GM19468 (cell line): ENCODE results near the gene EPS8L1.

Experiments
- ATAC-seq: cut with Tn5 transposase; IDR thresholded peaks from one replicate; pipeline ENCODE4 v1.9.1; 2021; ENCODE audit warnings: mild to moderate bottlenecking, moderate library complexity, moderate number of reproducible peaks; ENCODE audit not compliant: unreplicated experiment; ENCODE audit errors: extremely low read depth

EPS8L1 gene

DNA sequence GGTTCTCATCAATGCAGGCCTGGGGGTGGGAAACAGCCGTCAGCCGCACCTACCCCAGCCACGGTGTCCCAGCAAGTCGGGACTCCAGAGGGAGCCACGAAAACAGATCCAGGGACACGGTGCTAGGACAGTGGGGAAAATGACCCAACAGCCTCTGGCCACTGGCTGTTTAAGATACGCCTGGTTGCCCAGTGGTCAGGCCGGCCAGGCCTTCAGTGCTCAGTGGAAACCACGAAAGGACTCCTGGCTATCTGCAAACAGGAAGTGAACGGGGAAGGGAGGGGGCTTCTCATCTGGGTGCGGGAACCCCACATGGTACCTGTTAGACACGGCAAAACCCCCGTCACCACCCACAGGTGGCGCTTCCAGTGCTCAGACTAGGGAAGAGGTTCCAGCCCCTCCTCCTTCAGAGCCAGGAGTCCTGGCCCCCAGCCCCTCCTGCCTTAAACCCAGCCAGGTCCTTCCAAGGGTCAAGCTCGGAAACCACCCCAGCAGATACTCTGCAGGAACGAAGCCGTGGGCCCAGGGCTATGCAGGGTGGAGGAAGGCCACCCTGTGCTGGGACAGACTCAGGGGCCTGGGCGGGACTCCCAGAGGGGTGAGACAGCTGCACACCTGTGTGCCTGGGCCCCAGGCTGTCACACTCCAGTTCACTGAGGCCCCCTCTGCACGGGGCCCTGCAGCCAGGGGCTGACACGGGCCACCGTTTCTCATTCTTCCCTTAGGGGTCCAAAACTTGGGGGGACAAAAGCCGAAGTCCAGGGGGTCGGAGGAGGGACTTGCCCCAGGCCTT is 37.3 kb downstream of the EPS8L1 start:
- no peak for ATAC-seq

DNA sequence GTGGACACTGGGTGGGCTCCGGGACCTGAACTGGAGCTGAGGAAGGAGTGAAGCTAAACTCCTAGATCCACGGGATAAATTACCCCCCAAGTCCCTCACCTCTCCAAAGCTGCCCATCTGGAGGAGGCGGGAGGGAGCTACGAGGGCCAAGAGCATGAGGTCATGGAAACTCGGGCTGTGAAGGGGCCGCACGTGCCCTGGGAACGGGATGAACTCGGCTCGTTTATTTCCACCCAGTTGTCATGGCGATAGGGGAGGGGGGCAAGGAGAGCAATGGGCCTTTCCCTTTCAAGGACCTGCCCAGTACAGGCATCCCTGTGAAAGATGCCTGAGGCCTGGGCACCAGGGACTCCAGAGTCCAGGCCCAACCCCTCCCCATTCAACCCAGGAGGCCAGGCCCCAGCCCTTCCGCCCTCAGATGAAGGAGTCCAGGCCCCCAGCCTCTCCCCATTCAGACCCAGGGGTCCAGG is 37.9 kb downstream of the EPS8L1 start:
- no peak for ATAC-seq

GRCh38 chr19:55114566-55115145 is 39.0 kb downstream of the EPS8L1 start:
- ATAC-seq, result no peak

DNA sequence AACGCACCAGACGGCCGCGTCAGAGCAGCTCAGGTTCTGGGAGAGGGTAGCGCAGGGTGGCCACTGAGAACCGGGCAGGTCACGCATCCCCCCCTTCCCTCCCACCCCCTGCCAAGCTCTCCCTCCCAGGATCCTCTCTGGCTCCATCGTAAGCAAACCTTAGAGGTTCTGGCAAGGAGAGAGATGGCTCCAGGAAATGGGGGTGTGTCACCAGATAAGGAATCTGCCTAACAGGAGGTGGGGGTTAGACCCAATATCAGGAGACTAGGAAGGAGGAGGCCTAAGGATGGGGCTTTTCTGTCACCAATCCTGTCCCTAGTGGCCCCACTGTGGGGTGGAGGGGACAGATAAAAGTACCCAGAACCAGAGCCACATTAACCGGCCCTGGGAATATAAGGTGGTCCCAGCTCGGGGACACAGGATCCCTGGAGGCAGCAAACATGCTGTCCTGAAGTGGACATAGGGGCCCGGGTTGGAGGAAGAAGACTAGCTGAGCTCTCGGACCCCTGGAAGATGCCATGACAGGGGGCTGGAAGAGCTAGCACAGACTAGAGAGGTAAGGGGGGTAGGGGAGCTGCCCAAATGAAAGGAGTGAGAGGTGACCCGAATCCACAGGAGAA is 39.9 kb downstream of the EPS8L1 start:
- ATAC-seq, result no peak

DNA sequence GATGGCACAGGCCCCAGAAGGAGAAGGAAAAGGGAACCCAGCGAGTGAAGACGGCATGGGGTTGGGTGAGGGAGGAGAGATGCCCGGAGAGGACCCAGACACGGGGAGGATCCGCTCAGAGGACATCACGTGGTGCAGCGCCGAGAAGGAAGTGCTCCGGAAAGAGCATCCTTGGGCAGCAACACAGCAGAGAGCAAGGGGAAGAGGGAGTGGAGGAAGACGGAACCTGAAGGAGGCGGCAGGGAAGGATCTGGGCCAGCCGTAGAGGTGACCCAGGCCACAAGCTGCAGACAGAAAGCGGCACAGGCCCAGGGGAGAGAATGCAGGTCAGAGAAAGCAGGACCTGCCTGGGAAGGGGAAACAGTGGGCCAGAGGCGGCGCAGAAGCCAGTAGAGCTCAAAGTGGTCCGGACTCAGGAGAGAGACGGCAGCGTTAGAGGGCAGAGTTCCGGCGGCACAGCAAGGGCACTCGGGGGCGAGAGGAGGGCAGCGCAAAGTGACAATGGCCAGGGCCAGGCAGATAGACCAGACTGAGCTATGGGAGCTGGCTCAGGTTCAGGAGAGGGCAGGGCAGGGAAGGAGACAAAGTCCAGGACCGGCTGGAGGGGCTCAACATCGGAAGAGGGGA is 40.7 kb downstream of the EPS8L1 start:
- ATAC-seq, result no peak

DNA sequence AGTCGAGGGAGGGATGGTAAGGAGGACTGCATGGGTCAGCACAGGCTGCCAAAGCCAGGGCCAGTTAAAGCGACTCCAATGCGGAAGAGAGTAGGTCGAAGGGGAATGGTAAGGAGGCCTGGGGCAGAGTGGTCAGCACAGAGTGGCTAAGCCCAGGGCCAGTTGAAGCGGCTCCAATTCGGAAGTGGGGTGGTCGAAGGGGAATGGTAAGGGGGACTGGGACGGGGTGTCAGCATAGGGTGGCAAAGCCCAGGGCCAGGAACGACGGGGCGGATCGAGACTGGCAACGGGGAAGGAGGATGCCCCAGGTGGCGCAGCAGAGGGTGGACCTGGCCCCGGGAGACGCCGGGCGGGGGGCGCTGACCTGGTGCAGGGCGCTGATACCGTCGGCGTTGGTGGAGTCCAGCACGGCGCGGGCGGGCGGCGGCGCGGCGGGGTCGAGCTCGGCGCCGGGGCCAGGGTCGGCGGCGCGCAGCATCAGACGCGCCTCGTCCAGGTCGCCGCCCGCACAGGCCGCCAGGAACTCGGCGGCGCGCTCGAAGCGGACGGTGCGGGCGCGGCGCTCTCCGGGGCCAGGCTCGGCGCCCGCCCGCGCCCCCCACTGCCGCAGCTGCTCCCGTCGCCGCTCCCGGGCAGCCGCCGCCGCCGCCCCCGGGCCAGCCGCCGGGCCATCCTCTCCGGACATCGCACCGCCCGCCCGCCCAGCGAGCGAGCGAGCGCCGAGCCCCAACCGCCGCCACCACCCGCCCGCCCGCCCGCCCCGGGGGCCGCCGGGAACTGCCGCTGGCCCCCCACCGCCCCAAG is 41.4 kb downstream of the EPS8L1 start, which contains the start of gene PPP1R12C:
PPP1R12C (minus strand) TSS at position 779 of the 804 bp plus-strand sequence; CDS start at position 685, 94 bp downstream.
- no peak for ATAC-seq

DNA sequence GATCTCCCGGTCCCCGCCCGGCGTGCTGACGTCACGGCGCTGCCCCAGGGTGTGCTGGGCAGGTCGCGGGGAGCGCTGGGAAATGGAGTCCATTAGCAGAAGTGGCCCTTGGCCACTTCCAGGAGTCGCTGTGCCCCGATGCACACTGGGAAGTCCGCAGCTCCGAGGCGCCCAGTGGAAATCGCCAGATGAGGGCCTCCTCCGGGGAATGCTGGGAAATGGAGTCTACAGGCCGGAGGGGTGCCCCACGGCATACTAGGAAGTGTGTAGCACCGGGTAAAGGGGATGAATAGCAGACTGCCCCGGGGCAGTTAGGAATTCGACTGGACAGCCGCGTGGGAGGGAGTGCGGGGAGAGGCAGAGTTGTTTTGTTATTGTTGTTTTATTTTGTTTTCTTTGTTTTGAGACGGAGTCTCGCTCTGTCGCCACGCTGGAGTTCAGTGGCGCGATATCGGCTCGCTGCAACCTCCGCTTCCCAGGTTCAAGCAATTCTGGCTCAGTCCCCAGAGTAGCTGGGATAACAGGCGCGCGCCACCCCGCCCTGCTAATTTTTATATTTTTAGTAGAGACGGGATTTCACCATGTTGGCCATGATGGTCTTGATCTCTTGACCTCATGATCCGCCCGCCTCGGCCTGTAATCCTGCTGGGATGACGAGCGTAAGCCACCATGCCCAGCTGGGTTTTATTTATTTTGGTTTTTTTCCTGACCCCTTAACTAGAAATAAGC is 42.2 kb downstream of the EPS8L1 start:
- peak; percentile 54 for ATAC-seq

GRCh38 chr19:55118401-55118991 is 42.8 kb downstream of the EPS8L1 start:
- ATAC-seq, result no peak

- ATAC-seq, result no peak
These were observed 43.4 kb downstream of the EPS8L1 start for GRCh38 chr19:55119053-55119452.

DNA sequence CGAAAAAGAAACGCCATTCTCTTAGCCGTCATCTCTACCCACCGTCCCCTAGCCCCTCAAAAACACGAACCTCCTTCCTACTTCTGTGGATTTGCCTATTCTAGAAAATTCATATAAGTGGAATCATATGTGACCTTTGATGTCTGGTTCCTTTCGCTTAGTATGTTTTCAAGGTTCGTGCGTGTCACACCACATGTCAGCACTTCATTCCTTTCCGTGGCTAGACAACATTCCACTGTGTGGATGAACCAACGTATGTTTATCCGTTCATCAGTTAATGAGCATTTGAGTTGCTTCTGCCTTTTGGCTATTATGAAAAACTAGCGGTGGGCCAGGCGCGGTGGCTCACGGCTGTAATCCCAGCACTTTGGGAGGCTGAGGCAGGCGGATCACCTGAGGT is 55.8 kb downstream of the EPS8L1 start:
- ATAC-seq, result no peak

- ATAC-seq, result no peak
These were observed 56.9 kb downstream of the EPS8L1 start for GRCh38 chr19:55132453-55133129.

GRCh38 chr19:55133639-55134444 is 58.2 kb downstream of the EPS8L1 start:
- no peak for ATAC-seq

- no peak for ATAC-seq
These were observed 59.1 kb downstream of the EPS8L1 start for GRCh38 chr19:55134736-55135135.

DNA sequence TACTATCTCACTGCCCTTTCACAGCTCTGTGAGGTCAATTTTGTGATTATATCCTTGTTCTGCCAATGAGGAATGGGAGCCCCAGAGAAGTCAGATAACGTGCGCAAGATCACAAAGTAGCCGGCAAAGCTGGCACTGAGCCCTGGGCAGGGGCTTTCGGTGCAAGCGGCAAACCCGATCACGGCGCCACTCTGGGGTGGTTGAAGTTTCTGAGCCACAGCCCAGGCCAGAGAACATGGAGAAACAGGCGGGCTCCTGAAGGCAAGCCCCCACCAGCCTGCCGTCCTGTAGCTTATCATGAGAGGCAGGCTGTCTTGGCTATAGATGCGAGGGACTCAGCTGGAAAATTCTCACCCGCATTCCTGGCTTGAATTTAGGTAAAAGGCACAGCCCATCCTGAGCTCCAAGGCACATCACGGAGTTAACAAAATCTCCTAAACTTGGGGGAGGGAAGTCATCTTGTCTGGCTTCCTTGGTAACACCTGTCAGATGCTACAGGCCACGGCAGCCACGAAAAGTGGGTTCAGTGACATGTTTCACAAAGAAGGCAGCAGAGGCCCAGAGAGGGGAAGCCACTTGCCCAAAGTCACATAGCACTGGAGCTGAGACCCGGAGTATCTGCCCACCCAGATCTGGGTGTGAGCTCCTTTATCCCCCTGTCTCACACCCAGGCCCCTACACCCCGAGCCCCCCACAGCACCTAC is 60.9 kb downstream of the EPS8L1 start:
- ATAC-seq, result no peak
